Mesenchymal stem cell (in vitro differentiated cells and primary cell): Measurements from ENCODE around the gene TMEM130.

ENCODE experiments used
- DNase-seq: peaks from one replicate; pipeline ENCODE4 v3.0.0-alpha.2; 2013
- H2AFZ ChIP-seq: one replicate; pipeline ENCODE4 v1.6.1; 2013; ENCODE audit warnings: low read depth, mild to moderate bottlenecking, control low read depth, inconsistent platforms, low read length, moderate library complexity
- H2AK5ac ChIP-seq: 2 replicates; pipeline ENCODE4 v1.6.1; 2013; ENCODE audit warnings: low read length, moderate library complexity, mild to moderate bottlenecking, inconsistent platforms; ENCODE audit not compliant: severe bottlenecking
- H2BK120ac ChIP-seq: one replicate; pipeline ENCODE4 v1.6.1; 2013; ENCODE audit warnings: low read depth, mild to moderate bottlenecking, inconsistent platforms, low read length, moderate library complexity
- H2BK12ac ChIP-seq, 2 experiments: one replicate each; pipeline ENCODE4 v1.6.1; 2013; ENCODE audit warnings: inconsistent platforms in 2 of 2, low read length in 2 of 2, mild to moderate bottlenecking in 2 of 2, moderate library complexity in 2 of 2, control low read depth in 1 of 2
- H2BK15ac ChIP-seq: one replicate; pipeline ENCODE4 v1.6.1; 2013; ENCODE audit warnings: mild to moderate bottlenecking, low read depth, inconsistent platforms; ENCODE audit not compliant: poor library complexity, severe bottlenecking
- H2BK5ac ChIP-seq: 2 replicates; pipeline ENCODE4 v1.6.1; 2013; ENCODE audit warnings: low read depth, mild to moderate bottlenecking, low read length, control low read depth, inconsistent platforms; ENCODE audit not compliant: poor library complexity, severe bottlenecking
- H3K14ac ChIP-seq, 2 experiments: one replicate each; pipeline ENCODE4 v1.6.1; 2013; ENCODE audit warnings: inconsistent platforms in 2 of 2, low read length in 2 of 2, control low read depth in 1 of 2, mild to moderate bottlenecking in 1 of 2, moderate library complexity in 1 of 2
- H3K18ac ChIP-seq, 2 experiments: one replicate each; pipeline ENCODE4 v1.6.1; 2013; ENCODE audit warnings: inconsistent platforms in 2 of 2, low read length in 2 of 2, control low read depth in 1 of 2, low read depth in 1 of 2, mild to moderate bottlenecking in 1 of 2
- H3K23ac ChIP-seq, 2 experiments: one replicate each; pipeline ENCODE4 v1.6.1; 2013; ENCODE audit warnings: inconsistent platforms in 2 of 2, low read length in 2 of 2, mild to moderate bottlenecking in 2 of 2, moderate library complexity in 2 of 2, control low read depth in 1 of 2
- H3K27ac ChIP-seq: 2 replicates; pipeline ENCODE4 v1.5.1; 2013; ENCODE audit warnings: mild to moderate bottlenecking, moderate library complexity, low read length, control low read depth, inconsistent platforms; ENCODE audit not compliant: poor library complexity, severe bottlenecking
- H3K27me3 ChIP-seq, 2 experiments: 2 replicates each; pipeline versions ENCODE4 v1.6.1 to v1.7.0; 2013; ENCODE audit warnings: low read length in 2 of 2, mild to moderate bottlenecking in 2 of 2, moderate library complexity in 2 of 2, control low read depth in 1 of 2, inconsistent platforms in 1 of 2; ENCODE audit not compliant: control insufficient read depth in 1 of 2, insufficient read depth in 1 of 2
- H3K36me3 ChIP-seq, 2 experiments: 2 replicates each; pipeline versions ENCODE4 v1.6.1 to v1.7.0; 2013; ENCODE audit warnings: low read length in 2 of 2, control low read depth in 1 of 2, inconsistent platforms in 1 of 2, low read depth in 1 of 2, mild to moderate bottlenecking in 1 of 2; ENCODE audit not compliant: insufficient read depth in 2 of 2, control insufficient read depth in 1 of 2
- H3K4ac ChIP-seq, 2 experiments: one replicate each; pipeline ENCODE4 v1.6.1; 2013; ENCODE audit warnings: inconsistent platforms in 2 of 2, low read length in 2 of 2, mild to moderate bottlenecking in 2 of 2, moderate library complexity in 2 of 2, control low read depth in 1 of 2, low read depth in 1 of 2
- H3K4me1 ChIP-seq: 2 replicates; pipeline ENCODE4 v1.6.1; 2013; ENCODE audit warnings: low read depth, low read length, control low read depth; ENCODE audit not compliant: control insufficient read depth, insufficient read depth
- H3K4me2 ChIP-seq: 2 replicates; pipeline ENCODE4 v1.6.1; 2013; ENCODE audit warnings: low read length, mild to moderate bottlenecking, inconsistent platforms; ENCODE audit not compliant: poor library complexity, severe bottlenecking
- H3K4me3 ChIP-seq, 2 experiments: 2 replicates each; pipeline versions ENCODE4 v1.5.1 to v1.7.0; 2013; ENCODE audit warnings: low read length in 2 of 2, mild to moderate bottlenecking in 2 of 2, control low read depth in 1 of 2, low read depth in 1 of 2; ENCODE audit not compliant: insufficient read depth in 1 of 2
- H3K79me1 ChIP-seq: replicated peaks from 2 replicates; pipeline ENCODE4 v1.6.1; 2013; ENCODE audit warnings: mild to moderate bottlenecking, control low read depth, low read length, inconsistent platforms; ENCODE audit not compliant: poor library complexity, severe bottlenecking
- H3K9ac ChIP-seq: 2 replicates; pipeline ENCODE4 v1.7.0; 2013; ENCODE audit warnings: mild to moderate bottlenecking, low read length, moderate library complexity
- H3K9me3 ChIP-seq: 2 replicates; pipeline ENCODE4 v1.7.0; 2013; ENCODE audit warnings: mild to moderate bottlenecking, low read length; ENCODE audit not compliant: control insufficient read depth
- H4K8ac ChIP-seq: one replicate; pipeline ENCODE4 v1.6.1; 2013; ENCODE audit warnings: inconsistent platforms, mild to moderate bottlenecking, low read length, moderate library complexity
- H4K91ac ChIP-seq: one replicate; pipeline ENCODE4 v1.6.1; 2013; ENCODE audit warnings: mild to moderate bottlenecking, low read length, inconsistent platforms
- WGBS: methylation state at CpG from one replicate; pipeline ENCODE4 v1.1.7; 2013; ENCODE audit warnings: mixed read lengths; 5-methylcytosine and 5-hydroxymethylcytosine counted together
- small RNA-seq: library from polyadenylated mRNA; stranded (forward); fragments of <200 nt; extraction: miRNeasy Mini kit (QIAGEN cat#:217004); gene quantifications from one replicate; pipeline ENCODE3, GENCODE V24; 2013; ENCODE audit warnings: low read depth

Gene TMEM130

DNA sequence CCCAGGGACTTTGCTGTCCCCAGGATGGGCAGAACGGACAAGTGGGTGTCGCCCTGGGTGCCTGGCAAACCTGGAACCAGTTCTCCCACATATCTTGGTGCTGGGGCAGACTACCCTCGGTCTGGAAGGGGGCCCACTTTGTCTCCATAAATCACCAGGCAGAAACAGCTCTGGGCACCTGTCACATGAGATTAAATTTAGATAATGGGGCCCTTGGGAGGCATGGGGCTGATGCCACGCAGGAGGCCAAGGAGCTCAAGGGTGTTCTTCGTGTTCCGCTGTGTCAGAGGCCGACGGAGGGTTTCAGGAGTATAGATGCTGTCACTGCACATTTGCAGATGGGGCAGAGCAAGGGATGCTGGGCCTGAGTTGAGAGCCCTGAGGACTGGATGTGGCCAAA is 72.7 kb downstream of the TMEM130 start:
- Histone ChIP-seq H3K4me1 (no peaks in the 10 kb centered on the region), H4K8ac (no peak overlapping the region), H3K14ac (no peak overlapping the region), H3K4me2 (no peak overlapping the region), H2AFZ (no peak overlapping the region), H4K91ac (no peak overlapping the region), H2BK5ac (no peak overlapping the region), H2AK5ac (no peak overlapping the region), H2BK12ac (no peak overlapping the region), H3K36me3 (no peaks in the 10 kb centered on the region), H2BK120ac (no peak overlapping the region), H3K27me3 (peaks cover 0 to 10% of the 10 kb centered on the region in 2 experiments), H3K23ac (no peak overlapping the region), H3K27ac (no peak overlapping the region), H2BK15ac (no peak overlapping the region), H3K4ac (no peak overlapping the region), H3K18ac (no peak overlapping the region), H3K4me3 (no peak overlapping the region), H3K79me1 (no peaks in the 10 kb centered on the region), H3K9ac (no peak overlapping the region), H3K9me3 (peaks cover 17% of the 10 kb centered on the region)
- no peak for DNase-seq
- WGBS: 84% methylated on average over 8 of the region's 8 CpGs

Small RNA genes lying within 50 kb of the gene (small RNA-seq; reads per million reads assigned to genes)
- 0.86 reads per million for gene MIR3609
